Activated CD4-positive, CD25-positive, alpha-beta regulatory T cell treated with anti-CD3 and anti-CD28 coated beads, Interleukin-2, amount 50 U/mL, for 72 hours (primary cell): ENCODE measurements around the gene SLC22A16.

Experiments used
- DNase-seq: peaks from one replicate; pipeline ENCODE4 v3.0.0; 2021

SLC22A16 gene

DNA sequence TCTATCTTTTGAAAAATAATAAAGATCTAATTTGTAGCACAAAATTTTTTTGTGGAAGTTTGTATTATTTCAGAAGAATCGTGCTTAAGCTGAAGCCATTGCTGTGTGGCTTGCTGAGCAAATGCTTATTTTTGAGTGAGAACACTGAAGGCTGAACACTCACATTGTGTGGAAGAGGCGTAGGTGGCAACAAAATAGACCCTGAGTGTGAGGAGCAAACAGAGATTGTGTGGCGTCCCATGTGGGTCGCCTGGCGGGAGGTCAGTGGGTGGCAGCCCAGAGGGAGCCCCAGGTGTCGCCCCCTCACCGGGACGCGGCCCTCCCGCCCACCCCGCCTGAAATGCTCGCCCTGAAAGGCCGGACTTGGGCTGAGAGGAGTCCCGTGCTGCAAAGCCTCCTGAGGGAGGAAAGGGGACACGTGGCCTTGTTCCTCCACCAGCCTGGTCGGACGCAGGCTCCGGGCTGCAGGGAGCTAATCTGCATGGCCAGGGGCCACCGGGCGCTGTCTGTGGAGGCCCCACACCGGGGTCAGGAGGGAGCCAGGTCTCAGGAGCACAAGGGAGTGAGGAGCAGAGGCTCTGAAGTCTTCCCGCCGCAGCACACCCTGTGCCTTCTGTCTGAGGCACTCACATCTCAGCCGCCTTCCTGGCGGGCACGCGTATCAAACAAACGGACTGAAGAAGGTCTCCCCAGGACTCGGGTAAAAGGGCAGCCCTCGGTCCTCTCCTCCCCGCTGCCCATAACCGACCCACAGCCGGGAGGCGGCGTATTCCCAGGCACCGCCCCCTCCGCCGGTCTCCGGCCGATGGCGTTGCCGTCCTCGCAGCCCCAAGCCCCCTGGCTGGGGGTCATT is 77.0 kb downstream of the SLC22A16 start:
- no peak for DNase-seq

DNA sequence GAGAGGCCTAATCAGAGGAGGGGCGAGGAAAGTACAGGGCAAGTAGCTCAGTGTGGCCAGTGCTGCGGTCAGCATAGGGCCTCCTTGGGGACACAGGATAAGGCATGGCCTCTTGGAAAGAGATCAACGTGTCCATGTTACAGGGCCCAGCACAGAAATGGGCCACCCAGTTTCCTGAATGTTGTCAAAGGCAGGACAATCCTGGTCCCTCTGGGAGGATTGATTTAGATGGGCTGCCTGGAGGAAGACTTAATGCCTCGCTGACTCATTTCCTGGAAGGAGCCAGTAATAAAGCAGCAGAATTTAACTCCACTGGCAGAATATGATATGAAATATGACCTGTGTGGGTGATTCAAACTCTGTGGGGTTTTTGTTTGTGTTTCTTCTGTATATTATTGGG is 77.6 kb downstream of the SLC22A16 start:
- no peak for DNase-seq

DNA sequence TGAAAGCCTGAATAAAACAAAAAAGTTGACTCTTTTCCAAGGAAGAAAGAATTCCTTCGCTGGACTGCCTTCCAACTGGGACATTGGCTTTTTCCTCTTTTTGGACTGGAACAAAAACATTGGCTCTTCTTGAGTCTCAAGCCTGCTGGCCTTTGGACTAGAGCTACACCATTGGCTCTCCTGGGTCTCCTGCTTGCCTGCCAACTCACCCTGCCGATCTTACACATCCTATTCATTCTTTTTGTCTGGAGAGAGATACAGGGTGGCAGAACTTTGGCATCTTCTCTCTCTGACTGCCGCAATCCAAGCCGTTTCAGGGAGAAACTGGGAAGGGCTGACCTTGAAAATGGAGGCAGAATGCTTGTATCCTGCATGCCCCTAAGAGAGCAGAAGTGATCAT is 81.2 kb downstream of the SLC22A16 start:
- DNase-seq = no peak

DNA sequence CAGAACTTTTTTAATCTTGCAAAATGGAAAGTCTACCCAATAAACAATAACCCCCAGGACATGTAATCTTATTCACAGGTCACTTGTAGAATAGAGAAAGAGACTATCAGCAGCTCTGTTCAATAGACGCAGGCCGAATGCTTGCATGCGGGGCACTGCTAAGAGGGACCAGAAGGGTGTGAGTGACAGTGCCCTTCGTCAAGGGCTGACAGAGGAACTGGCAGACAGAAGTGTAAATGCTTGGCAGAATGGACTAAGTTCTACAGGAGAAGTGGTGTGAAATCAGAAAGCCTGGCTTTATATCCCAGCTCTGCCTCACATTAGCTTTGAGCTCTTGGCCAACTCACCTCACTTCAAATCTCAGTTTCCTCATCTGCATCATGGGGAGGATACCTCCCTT is 82.0 kb downstream of the SLC22A16 start:
- DNase-seq = no peak

DNA sequence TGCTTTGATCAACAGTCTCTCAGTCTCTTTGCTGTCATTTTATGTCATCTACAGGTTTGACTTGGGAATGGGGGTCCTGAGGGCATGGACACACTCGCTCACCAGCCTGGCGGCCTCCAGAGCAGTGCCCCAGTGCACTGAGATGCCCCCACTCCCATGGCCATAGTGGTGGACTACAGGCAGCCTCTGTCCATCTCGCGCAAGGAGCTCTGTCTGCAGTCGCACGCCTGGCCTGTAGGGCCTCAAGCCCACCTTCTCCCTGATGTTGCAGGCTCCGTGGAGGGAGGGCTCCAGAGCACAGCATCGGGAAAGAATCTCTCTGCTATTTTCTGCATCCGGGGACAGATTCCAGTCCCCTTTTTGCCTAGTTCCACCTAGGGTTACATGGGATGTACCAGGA is 83.7 kb downstream of the SLC22A16 start:
- DNase-seq = no peak

DNA sequence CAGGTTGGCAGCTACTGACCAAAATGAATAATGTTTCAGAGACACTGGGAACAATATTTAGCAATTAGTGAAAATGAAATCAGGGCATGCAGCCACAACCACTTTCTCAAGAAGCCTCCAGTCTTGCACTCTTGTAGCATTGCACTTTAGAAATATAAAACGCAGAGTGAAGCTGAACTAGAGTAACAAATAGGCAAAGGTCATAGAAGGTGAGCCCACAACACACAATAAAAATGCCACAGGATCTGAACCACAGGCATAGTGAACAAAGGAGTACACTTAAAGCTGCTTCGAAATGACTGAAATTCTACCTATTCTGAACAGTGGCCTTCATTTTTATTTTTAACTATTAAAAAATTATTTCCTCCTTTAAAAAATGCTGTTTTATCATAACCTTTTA is 86.0 kb downstream of the SLC22A16 start:
- no peak for DNase-seq

DNA sequence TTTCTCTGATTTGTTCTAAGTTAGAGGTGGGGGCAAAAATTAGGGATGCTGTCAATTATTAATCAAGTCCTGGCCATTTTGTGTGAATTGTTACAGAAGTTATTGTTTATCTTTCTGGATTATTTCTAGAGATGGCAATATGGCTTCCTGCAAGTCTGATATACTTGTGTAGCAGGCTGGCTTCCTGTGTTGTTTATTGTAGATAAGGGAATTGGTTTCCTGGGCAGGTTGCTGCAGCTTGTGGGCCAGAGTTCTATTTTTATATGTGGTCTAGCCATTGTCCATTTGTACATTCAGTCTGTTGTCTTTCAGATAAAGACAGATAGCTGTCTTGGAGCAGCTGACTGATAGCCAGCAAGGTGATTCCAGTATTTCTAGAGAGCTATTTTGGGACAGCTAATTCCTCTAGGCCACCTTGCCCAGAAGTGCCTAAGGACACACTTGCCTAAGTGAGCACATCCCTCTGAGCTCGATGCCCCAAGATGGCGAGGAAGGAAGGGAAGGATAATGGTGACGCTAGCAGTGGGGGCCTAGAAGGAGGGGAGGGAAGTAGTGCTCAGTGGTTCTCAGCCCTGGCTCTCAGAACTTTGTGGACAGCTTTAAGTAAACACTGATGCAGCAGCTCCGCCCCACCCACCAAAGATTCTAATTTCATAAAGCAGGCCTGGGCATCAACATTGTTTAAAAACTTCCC is 86.6 kb downstream of the SLC22A16 start:
- DNase-seq = no peak

DNA sequence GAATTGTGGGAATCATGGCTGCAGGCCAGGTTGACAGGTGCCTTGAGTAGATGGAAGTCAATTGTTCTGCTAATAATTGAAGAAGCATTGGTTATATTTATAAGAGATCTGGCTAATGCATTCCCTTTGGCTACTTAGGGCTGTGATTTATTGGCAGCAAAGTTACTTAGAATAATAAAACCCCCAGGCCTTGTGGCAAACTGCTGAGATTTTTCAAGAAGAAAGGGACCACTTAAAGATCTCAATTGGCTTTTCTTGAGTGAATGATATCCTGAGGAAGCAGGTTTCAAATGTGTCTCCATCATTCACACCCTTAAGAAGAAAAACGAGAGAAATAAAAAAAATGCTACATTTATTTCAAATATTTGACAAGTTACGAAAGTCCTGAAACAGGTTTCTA is 88.4 kb downstream of the SLC22A16 start:
- no peak for DNase-seq

DNA sequence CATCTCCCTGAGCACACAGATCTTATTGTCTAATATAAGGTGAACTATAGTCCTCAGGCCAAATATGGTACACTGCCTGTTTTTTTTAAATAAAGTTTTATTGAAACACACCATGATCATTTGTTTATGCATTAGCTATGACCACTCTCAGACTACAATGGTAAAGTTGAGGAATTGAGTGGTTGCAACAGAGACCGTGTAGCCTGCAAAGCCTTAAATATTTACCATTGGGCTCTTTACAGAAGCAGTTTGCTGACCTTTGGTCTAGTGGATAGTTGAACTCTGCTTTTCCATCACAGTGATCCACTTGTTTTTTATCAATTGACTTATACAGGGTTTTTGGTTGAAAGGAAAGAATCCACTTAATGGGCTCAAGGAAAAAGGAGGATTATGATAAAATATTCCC is 91.0 kb downstream of the SLC22A16 start:
- DNase-seq = no peak

DNA sequence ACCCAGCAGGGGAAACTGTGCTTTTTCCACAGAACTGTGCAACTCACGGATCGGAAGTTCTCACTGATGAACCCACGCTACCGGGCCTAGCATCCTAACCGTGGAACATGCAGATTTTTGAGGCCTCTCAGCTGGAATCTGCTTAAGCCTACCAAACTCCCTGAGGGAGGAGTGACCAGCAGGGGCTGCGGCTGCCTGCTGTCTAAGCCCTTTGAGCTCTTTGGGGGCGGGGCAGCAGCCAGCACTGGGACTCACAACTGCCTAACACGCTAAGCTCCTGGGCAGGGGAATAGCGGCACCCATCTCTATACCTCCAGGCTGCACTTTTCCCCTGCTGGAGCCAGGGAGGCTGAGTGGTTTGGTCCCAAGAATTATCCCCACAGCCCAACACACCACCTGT is 97.9 kb downstream of the SLC22A16 start:
- DNase-seq = no peak
